Keratinocyte (primary cell): ENCODE results near the gene INTU.

Source experiments
- CTCF ChIP-seq, 3 experiments: IDR thresholded peaks in 1 of 3; conservative IDR thresholded peaks in 1 of 3; optimal IDR thresholded peaks in 1 of 3; 2 replicates in 2 of 3; 3 replicates in 1 of 3; pipeline versions ENCODE3 to v1.5.1; 2011; ENCODE audit warnings: low read length in 3 of 3, mild to moderate bottlenecking in 3 of 3, moderate library complexity in 2 of 3, control low read depth in 1 of 3, inconsistent platforms in 1 of 3; ENCODE audit not compliant: insufficient read depth in 2 of 3; ENCODE audit errors: extremely low read depth in 1 of 3
- EZH2 ChIP-seq: IDR thresholded peaks from one replicate; pipeline ENCODE4 v1.6.1; 2012; ENCODE audit warnings: inconsistent platforms, mild to moderate bottlenecking, low read length, moderate library complexity

GRCh38 chr4:127624173-127624572, 8.6 kb upstream of the INTU start:
- TF ChIP-seq CTCF (optimal IDR thresholded peaks at IDR 0.05 in 1 of 3, IDR thresholded peaks at IDR 0.05 in 1 of 3, conservative IDR thresholded peaks at IDR 0.05 in 1 of 3; ENCODE audit: extremely low read depth in 1 of 3, insufficient read depth in 2 of 3, low read length in 3 of 3): no peak
- no peak for TF ChIP-seq EZH2
